ENCODE data around the gene KHSRP. TPM values are rescaled to one million over a fixed set of nuclear protein-coding genes. Genes with fewer than 3 reads are reported as not detected.

Gene KHSRP
- total and polyA plus RNA-seq, 10 of the 15 experiments (the other 5 are each of a cell fraction or from before 2014, with no cell fraction given), result 4.8 to 440 (median 82.0) TPM

- Histone ChIP-seq H3K36me3 (ENCODE audit: control insufficient read depth in 2 of 2, insufficient read depth in 2 of 2, low read length in 1 of 2) (peaks cover 9 to 32% of the 10 kb centered on the region in 2 experiments; a peak in 3 of 4 replicates), H3K4me2 (ENCODE audit: control insufficient read depth, insufficient read depth) (no peak overlapping the region), H3K9me3 (replicated peaks; ENCODE audit: control insufficient read depth, insufficient read depth, low read length) (no peaks in the 10 kb centered on the region), H3K27me3 (replicated peaks in 1 of 2; ENCODE audit: control insufficient read depth in 2 of 2, insufficient read depth in 2 of 2, low read length in 1 of 2) (no peaks in the 10 kb centered on the region), H3K4me1 (ENCODE audit: control insufficient read depth, insufficient read depth, low read length) (no peaks in the 10 kb centered on the region), H3K4me3 (no peak overlapping the region), H3K9ac (ENCODE audit: control insufficient read depth, insufficient read depth, low read length) (no peak overlapping the region), H4K20me1 (ENCODE audit: control insufficient read depth, insufficient read depth) (no peaks in the 10 kb centered on the region), H3K27ac (ENCODE audit: control insufficient read depth, insufficient read depth) (no peak overlapping the region), H3K79me2 (ENCODE audit: control insufficient read depth, insufficient read depth, low read length) (no peaks in the 10 kb centered on the region), H2AFZ (ENCODE audit: control insufficient read depth, low read depth, low read length) (no peak overlapping the region)
- RAD21 ChIA-PET (ENCODE audit: unreplicated experiment), result no interaction called here
- no TSS peak for BruUV-seq (replicated peaks)
- no peak for FAIRE-seq
- SMC1A ChIA-PET (ENCODE audit: uncharacterized antibody, unreplicated experiment), result no interaction called here
- CTCF ChIA-PET, result interaction anchor here (0.6 kb wide), 1 partner anchor 113 kb away, joined by 3 read pairs; no protein-coding TSS in a partner anchor
- intact Hi-C loops (cut with micrococcal nuclease; ENCODE audit: unreplicated experiment) (no loop called here), in situ Hi-C loops (cut with MboI) (no loop called here)
- POLR2A ChIA-PET, result no interaction called here
- DNase-seq (ENCODE audit: low read depth, low spot score), result no peak
- WGBS (ENCODE audit: insufficient coverage, insufficient replicate concordance, low lambda C conversion rate, missing lambda C conversion rate), result 72% methylated on average over 10 of the region's 10 CpGs
- TF ChIP-seq ZBTB33 (IDR thresholded peaks at IDR 0.05) (no peak), ZNF274 (IDR thresholded peaks at IDR 0.05; ENCODE audit: insufficient read depth, insufficient read length) (no peak), SIX5 (IDR thresholded peaks at IDR 0.05; ENCODE audit: low read depth, low read length, severe bottlenecking) (no peak), BCL11A (IDR thresholded peaks at IDR 0.05; ENCODE audit: low read depth, low read length) (no peak), ZBTB4 (CRISPR knock-in tag; IDR thresholded peaks at IDR 0.05) (no peak), RCOR1 (conservative IDR thresholded peaks at IDR 0.05; ENCODE audit: low read depth, low read length) (no peak), POLR2AphosphoS5 (IDR thresholded peaks at IDR 0.05; ENCODE audit: low read length) (no peak)
- TF ChIP-seq, protein P1, sequence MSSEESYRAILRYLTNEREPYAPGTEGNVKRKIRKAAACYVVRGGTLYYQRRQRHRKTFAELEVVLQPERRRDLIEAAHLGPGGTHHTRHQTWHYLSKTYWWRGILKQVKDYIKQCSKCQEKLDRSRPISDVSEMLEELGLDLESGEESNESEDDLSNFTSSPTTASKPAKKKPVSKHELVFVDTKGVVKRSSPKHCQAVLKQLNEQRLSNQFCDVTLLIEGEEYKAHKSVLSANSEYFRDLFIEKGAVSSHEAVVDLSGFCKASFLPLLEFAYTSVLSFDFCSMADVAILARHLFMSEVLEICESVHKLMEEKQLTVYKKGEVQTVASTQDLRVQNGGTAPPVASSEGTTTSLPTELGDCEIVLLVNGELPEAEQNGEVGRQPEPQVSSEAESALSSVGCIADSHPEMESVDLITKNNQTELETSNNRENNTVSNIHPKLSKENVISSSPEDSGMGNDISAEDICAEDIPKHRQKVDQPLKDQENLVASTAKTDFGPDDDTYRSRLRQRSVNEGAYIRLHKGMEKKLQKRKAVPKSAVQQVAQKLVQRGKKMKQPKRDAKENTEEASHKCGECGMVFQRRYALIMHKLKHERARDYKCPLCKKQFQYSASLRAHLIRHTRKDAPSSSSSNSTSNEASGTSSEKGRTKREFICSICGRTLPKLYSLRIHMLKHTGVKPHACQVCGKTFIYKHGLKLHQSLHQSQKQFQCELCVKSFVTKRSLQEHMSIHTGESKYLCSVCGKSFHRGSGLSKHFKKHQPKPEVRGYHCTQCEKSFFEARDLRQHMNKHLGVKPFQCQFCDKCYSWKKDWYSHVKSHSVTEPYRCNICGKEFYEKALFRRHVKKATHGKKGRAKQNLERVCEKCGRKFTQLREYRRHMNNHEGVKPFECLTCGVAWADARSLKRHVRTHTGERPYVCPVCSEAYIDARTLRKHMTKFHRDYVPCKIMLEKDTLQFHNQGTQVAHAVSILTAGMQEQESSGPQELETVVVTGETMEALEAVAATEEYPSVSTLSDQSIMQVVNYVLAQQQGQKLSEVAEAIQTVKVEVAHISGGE (CRISPR knock-in tag; IDR thresholded peaks at IDR 0.05), result no peak
- ATAC-seq, result no peak
Measured at GRCh38 chr19:6413291-6413690, 11.3 kb downstream of the KHSRP start.

All from GM12878 (cell line).